OCI-LY3 (cell line): Measurements from ENCODE around the gene FRAS1.
"Not testable (repeated sequence)": the region's sequence is repeated elsewhere in the genome, so short reads cannot be mapped to it uniquely, and the experiment has no call there.

Source experiments
- H2AFZ ChIP-seq: fragments of 200-600, 300-600 bp; shearing (Covaris generic); 2 replicates; pipeline ENCODE4 v1.6.0; 2014; ENCODE audit warnings: antibody characterized with exemption, low read depth, low read length
- H3K27ac ChIP-seq: fragments of 200-600, 300-600 bp; sonication (generic); 2 replicates; pipeline ENCODE4 v1.5.1; 2014; ENCODE audit warnings: mild to moderate bottlenecking, low read length, moderate library complexity, mixed read lengths
- H3K27me3 ChIP-seq: fragments of 200-600, 300-600 bp; sonication (generic); 2 replicates; pipeline ENCODE4 v1.6.1; 2014; ENCODE audit warnings: low read depth, low read length, mixed read lengths
- H3K36me3 ChIP-seq: fragments of 200-600, 300-600 bp; sonication (generic); replicated peaks from 2 replicates; pipeline ENCODE3; 2014; ENCODE audit warnings: low read depth, low read length, mixed read lengths
- H3K4me1 ChIP-seq: fragments of 300-600, 200-600 bp; sonication (generic); 2 replicates; pipeline ENCODE4 v1.6.1; 2014; ENCODE audit warnings: low read length, mixed read lengths
- H3K4me2 ChIP-seq: fragments of 200-600, 300-600 bp; sonication (generic); 2 replicates; pipeline ENCODE4 v1.6.1; 2014; ENCODE audit warnings: low read length, mixed read lengths
- H3K4me3 ChIP-seq: fragments of 300-600, 200-600 bp; sonication (generic); 2 replicates; pipeline ENCODE4 v1.5.1; 2014; ENCODE audit warnings: antibody characterized with exemption, mild to moderate bottlenecking, low read length, moderate library complexity
- H3K79me2 ChIP-seq: fragments of 300-600, 200-600 bp; shearing (Covaris generic); 2 replicates; pipeline ENCODE4 v1.6.1; 2014; ENCODE audit warnings: mild to moderate bottlenecking, low read length, mixed read lengths
- H3K9ac ChIP-seq: fragments of 300-600, 200-600 bp; shearing (Covaris generic); 2 replicates; pipeline ENCODE4 v1.6.0; 2014; ENCODE audit warnings: mild to moderate bottlenecking, low read length, moderate library complexity
- H3K9me3 ChIP-seq: fragments of 200-600, 300-600 bp; shearing (Covaris generic); 2 replicates; pipeline ENCODE4 v1.6.1; 2014; ENCODE audit warnings: low read length, mixed read lengths; ENCODE audit not compliant: insufficient read depth
- H4K20me1 ChIP-seq: fragments of 200-600, 300-600 bp; sonication (generic); 2 replicates; pipeline ENCODE4 v1.6.1; 2016; ENCODE audit warnings: low read length, mixed read lengths; ENCODE audit not compliant: insufficient read depth
- CTCF ChIP-seq: fragments of 200-600, 300-600 bp; sonication (generic); IDR thresholded peaks from 2 replicates; pipeline ENCODE4 v1.5.1; 2014; ENCODE audit warnings: antibody characterized with exemption, low read length, low read depth
- EZH2phosphoT487 ChIP-seq: fragments of 200-600 bp; shearing (Covaris generic); IDR thresholded peaks from 2 replicates; pipeline ENCODE4 v1.6.1; 2018; ENCODE audit warnings: antibody characterized with exemption, mixed run types, low read depth

Gene FRAS1

GRCh38 chr4:78484574-78484973 lies 427.5 kb downstream of the FRAS1 start:
- Histone ChIP-seq H3K9ac (no peak overlapping the region), H3K27ac (no peak overlapping the region), H2AFZ (no peak overlapping the region), H3K4me1 (no peaks in the 10 kb centered on the region), H3K4me3 (no peak overlapping the region), H3K9me3 (no peaks in the 10 kb centered on the region), H4K20me1 (no peaks in the 10 kb centered on the region), H3K79me2 (no peaks in the 10 kb centered on the region), H3K4me2 (no peak overlapping the region), H3K36me3 (no peaks in the 10 kb centered on the region), H3K27me3 (no peaks in the 10 kb centered on the region)
- TF ChIP-seq CTCF (no peak), EZH2phosphoT487 (no peak)

GRCh38 chr4:78493731-78494130 lies 436.6 kb downstream of the FRAS1 start:
- Histone ChIP-seq H3K27me3 (no peaks in the 10 kb centered on the region), H3K9me3 (no peaks in the 10 kb centered on the region), H3K27ac (no peak overlapping the region), H3K36me3 (no peaks in the 10 kb centered on the region), H3K79me2 (no peaks in the 10 kb centered on the region), H3K4me1 (no peaks in the 10 kb centered on the region), H3K4me3 (no peak overlapping the region), H3K4me2 (no peak overlapping the region), H3K9ac (no peak overlapping the region), H4K20me1 (no peaks in the 10 kb centered on the region), H2AFZ (no peak overlapping the region)
- TF ChIP-seq CTCF: no peak
- TF ChIP-seq EZH2phosphoT487: no peak

- Histone ChIP-seq H3K27me3 (no peaks in the 10 kb centered on the region), H3K36me3 (no peaks in the 10 kb centered on the region), H2AFZ (no peak overlapping the region; the same call in 1 of the 2 replicates), H3K27ac (no peak overlapping the region), H4K20me1 (no peaks in the 10 kb centered on the region), H3K79me2 (no peaks in the 10 kb centered on the region), H3K4me2 (no peak overlapping the region), H3K4me1 (no peaks in the 10 kb centered on the region), H3K9me3 (no peaks in the 10 kb centered on the region), H3K4me3 (no peak overlapping the region), H3K9ac (no peak overlapping the region)
- TF ChIP-seq EZH2phosphoT487 (no peak), CTCF (no peak)
Observed at GRCh38 chr4:78496021-78496643, 439.0 kb downstream of the FRAS1 start.

- H3K27me3 ChIP-seq, H3K27ac ChIP-seq, H3K4me3 ChIP-seq, H3K4me2 ChIP-seq, H2AFZ ChIP-seq, H3K4me1 ChIP-seq, H3K79me2 ChIP-seq, H3K36me3 ChIP-seq, H3K9me3 ChIP-seq, H4K20me1 ChIP-seq, H3K9ac ChIP-seq: not testable (repeated sequence)
Observed at GRCh38 chr4:78506260-78506659, 449.1 kb downstream of the FRAS1 start.

- Histone ChIP-seq H3K4me1 (no peaks in the 10 kb centered on the region), H2AFZ (no peak overlapping the region), H4K20me1 (no peaks in the 10 kb centered on the region), H3K27me3 (no peaks in the 10 kb centered on the region), H3K4me2 (no peak overlapping the region), H3K4me3 (no peak overlapping the region), H3K36me3 (no peaks in the 10 kb centered on the region), H3K9ac (no peak overlapping the region), H3K27ac (no peak overlapping the region), H3K79me2 (no peaks in the 10 kb centered on the region), H3K9me3 (no peaks in the 10 kb centered on the region)
- TF ChIP-seq CTCF (no peak), EZH2phosphoT487 (no peak)
Observed at GRCh38 chr4:78509043-78509442, 451.9 kb downstream of the FRAS1 start.
